Stimulated activated naive CD4-positive, alpha-beta T cell (primary cell): ENCODE measurements around the gene MLNR.

Experiments used
- DNase-seq, 6 experiments: peaks; one replicate each; lab custom pipeline; 2025; lab: John Stamatoyannopoulos, UW

MLNR gene, protein sequence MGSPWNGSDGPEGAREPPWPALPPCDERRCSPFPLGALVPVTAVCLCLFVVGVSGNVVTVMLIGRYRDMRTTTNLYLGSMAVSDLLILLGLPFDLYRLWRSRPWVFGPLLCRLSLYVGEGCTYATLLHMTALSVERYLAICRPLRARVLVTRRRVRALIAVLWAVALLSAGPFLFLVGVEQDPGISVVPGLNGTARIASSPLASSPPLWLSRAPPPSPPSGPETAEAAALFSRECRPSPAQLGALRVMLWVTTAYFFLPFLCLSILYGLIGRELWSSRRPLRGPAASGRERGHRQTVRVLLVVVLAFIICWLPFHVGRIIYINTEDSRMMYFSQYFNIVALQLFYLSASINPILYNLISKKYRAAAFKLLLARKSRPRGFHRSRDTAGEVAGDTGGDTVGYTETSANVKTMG

DNA sequence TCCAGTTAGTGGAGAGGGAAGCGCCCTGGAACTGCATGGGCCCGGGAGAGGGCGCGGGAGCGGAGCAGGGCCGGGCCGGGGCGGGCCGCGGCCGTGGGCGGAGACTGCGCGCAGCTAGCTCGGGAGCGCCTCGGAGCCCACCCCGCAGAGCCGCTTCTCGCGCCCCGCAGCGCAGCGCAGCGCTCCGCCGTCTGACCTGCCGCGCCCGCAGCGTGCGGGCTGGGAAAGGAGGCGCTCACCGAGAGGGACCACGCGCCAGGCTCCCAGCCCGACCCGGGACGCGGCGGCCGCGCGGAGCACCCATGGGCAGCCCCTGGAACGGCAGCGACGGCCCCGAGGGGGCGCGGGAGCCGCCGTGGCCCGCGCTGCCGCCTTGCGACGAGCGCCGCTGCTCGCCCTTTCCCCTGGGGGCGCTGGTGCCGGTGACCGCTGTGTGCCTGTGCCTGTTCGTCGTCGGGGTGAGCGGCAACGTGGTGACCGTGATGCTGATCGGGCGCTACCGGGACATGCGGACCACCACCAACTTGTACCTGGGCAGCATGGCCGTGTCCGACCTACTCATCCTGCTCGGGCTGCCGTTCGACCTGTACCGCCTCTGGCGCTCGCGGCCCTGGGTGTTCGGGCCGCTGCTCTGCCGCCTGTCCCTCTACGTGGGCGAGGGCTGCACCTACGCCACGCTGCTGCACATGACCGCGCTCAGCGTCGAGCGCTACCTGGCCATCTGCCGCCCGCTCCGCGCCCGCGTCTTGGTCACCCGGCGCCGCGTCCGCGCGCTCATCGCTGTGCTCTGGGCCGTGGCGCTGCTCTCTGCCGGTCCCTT is at the start of gene MLNR:
Gene MLNR, plus strand, starts transcription at position 303 of the 820 bp plus-strand sequence. Its CDS starts 0 bp downstream, at position 303.
- DNase-seq, result peak in 4 of 6 experiments; percentile 9 to 38 (median 27)

DNA sequence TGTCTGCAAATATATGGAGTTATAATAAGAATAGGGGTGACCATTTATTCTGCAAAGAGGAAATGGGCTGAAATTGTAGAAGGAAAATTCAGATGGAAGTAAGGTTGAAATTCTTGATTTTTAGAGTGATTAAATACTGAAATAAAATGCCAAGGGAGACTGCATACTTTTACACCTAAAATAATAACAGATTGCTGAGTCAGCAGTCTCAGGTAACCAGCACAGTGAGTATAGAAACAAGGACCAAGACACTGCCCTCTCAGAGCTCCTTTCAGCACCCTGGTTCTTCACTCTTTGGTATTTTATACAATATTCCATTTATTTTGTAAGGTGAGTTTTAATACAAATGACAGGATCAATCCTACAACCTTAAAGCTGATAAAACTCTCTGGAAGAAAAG is 48.8 kb upstream of the MLNR start:
- DNase-seq, result no peak

DNA sequence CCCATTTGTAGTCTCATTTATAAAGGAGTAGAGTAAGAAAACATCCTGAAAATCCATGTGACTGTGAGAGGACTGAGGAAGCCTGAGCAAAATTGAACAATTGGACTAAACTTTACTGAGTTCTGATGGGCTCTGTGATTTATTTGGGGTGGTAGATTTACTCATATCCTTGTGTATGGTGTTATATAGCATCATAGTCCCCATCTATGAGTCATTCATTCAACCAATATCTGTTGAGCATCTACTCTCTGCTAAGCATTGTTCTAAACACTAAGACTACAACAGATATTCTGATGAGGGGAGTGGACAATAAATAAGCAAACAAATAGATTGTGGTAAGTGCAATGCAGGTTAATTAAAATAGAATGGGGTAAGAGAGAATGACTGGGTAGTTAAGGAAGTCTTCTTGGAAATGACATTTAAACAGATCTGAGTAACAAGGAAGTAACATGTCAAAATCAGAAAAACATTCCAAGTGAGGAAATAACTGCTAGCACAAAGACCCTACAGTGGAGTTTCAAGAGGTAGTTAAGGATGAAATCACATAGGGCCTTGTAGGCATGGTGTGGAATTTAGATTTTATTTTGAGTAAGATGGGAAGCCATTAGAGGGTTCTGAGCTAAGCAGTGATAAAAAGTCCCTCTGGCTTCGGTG is 36.3 kb upstream of the MLNR start:
- DNase-seq, result no peak

DNA sequence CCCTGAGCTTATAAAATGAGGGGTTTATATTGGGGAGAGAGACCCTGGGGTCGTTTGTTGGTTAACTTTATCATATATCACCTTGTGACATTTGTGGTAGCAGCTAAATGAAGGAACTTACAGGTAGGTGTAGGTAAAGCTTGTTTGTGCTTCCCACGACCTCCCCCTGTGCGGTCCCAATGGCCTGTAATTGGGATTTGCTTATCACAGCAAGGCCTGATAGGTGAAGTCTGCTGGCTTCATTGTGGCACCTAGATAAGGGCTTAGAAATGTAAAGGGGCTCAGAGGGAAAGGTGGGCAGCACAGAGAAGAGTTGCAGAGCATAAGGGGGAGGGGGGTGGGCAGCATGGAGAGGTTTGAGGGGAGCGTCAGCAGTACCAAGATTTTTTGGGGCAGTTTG is 35.5 kb upstream of the MLNR start:
- DNase-seq, result no peak

DNA sequence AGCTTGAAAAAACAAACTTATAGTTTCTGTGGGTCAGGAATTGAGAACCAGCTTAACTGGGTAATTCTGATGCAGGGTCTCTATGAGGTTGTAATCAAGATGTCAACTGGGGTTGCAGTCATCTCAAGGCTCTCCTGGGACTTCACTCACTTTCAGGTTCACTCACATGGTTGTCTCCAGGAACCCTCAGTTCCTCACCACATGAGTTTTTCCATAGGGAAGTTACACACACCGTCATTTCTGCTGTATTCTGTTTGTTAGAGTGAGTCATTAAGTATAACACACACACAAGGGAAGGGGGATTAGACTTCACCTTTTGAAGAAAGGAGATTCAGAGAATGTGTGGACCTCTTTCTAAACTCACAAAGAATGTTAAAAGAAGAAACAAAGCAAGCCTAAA is 34.9 kb upstream of the MLNR start:
- DNase-seq, result no peak

DNA sequence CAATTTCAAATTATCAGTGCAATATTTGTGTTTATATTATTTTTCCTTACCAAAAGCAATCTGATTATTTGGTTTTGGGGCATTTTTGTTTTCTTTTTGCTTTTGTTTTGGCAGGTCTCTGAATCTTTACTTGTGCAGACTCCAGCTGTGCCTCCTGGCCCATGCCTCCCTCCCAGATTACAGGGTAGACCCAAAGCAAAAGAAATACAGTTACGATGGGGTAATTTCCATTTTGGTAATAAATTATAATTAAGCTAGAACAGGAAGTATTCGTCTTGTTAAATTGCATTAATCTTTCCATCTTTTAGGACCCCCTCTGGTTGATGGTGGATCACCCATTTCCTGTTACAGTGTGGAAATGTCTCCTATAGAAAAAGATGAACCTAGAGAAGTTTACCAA is 29.2 kb upstream of the MLNR start:
- DNase-seq, result no peak

DNA sequence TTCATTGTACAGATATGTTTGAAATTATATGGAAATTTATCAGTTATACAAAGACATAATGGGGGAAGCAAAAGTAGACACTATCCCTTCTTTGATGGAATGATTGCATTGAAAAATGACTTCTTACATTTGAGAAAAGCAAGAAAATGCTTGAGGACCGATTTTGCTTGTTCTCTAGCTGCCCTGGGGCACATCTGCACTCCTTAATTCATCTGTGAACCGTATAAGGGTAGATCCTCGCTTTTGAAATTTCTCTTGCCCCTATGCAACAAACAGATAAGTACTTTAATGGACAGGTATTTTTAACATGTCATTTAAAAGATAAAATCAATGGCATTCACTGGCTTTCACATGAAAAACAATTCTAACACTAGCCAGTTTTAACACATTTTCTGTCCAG is 13.5 kb upstream of the MLNR start:
- no peak for DNase-seq

DNA sequence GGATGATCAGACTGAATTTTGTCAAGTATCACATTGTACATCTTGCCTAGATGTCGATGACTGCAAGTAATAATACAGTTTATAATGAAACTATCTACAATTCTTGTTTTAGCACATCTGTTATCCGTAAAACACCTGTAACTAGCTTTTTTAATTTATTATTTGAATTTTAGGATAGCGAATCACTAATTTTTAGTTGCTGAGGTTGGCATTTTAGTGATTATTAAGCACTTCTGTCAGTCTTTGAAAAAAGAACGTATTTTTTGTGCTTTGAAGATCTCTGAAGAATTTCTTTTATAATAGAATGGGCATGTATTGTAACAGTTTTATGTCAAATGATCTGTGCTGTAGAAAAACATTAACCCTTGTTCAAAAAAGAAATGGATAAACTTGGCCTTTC is 11.5 kb upstream of the MLNR start:
- no peak for DNase-seq

DNA sequence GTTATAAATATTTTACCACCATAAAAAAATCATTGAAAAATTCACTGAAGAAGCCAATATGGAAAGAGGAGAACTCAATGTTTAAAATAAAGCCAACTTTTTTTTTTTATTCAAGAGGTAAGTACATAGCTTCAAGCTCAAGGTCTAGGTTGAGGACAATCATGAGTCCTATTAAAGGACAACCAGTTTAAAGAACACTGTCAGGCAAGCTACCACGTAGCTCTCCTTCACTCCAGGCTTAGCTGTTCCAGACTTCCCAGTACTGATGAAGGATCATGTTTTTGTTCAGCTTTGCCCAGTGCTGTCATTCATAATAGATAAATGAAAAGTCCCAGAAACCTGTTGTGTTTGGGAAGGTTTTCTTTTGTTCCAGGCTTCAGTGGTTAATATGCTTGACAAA is 10.0 kb upstream of the MLNR start:
- DNase-seq, result no peak

DNA sequence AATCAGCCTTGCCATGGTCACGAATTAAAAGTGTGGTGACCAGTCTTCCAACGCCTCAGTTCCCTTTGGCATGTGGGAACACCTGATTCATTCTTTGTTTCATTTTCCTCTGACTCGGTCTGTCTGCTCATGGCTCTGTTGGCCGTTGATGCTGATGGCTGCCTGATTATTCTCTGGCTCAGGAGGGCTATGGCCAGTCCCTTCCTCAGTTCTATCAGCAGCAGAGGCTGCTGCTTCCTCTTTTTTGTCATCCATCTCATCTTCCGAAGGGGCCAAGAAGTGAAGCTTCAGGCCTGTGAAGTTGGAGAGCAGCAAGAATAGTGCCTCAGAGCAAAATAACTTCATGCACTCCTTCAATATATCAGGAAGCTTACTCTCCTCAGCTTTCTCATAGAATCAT is 9.5 kb upstream of the MLNR start:
- DNase-seq, result no peak

DNA sequence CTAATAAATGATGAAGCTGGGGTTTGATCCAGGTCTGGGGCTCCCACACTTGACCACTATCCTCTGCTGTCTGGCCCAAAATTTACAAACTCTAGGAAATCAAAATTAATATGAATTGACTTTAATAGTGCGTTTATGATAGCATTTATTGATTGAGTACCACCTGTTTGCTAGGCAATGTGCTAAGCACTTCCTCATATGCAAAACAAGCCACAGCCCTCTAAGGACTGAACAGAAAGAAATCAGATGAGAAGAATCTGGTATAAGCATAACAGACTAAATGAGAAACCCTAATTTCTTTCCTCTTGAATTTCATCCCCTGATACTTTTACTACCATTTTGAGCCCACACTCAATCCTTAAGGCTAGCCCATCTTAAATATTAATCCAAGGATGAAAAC is 6.6 kb upstream of the MLNR start:
- DNase-seq, result no peak

DNA sequence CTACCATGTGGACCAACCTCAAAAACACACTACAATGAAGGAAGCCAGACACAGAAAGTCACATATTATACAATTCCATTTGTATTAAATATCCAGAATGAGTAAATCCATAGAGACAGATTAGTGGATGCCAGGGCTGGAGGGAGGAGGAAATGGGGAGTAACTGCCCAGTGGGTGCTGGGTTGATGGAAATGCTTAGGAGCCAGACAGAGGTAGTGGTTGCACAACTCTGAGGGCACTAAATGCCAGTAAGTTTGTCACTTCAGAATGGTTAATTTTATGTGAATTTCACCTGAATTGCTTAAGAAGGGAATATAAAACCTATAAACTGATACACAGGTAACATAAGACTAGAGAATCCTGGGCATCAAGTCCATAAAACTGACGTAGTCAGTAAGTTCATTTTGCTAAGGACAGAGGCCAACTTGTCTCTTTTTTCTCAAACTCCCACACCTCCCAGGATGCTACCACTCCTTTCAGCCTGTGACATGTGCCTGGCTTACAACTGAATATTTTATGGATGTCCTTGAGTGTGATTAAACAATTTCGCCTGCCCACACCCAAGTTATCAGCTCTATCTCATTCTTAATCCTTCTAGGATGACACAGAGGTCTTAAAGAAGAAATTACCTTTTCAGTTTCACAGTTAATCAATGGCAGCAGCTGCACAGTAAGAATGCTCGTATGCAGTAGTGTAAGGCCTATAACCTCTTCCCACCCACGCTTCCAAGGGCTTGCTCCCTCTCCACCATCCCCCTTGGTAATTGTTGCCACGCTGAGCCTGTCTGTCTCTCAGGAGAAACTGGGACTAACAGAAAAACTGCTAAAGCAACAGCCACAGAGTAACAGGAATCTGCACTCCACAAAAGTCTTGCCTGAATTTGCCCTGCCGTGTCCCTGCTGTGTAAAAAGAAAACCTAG is 5.9 kb upstream of the MLNR start:
- DNase-seq, result no peak

DNA sequence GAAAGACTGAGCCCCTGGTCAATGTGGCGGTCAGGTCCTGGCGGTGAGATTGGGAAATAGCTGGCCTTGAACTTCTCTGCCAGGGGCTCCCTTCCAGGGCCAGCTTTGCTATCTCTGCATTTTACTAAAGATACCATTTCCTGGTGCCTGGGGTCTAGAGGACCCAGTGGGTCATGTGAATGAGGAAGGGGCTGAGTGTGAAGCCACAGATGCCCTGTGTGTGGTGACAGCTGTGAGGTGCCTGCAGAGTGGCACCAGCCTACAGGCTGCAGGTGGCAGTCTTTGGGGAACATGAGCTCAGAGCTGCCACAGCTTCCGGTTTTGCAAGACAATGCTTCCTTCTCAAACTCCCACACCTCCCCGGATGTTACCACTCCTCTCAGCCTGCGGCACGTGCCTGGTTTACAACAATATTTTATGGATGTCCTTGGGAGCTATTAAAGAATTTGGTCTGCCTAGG is 5.2 kb upstream of the MLNR start:
- peak; percentile 2 to 54 (median 14) for DNase-seq

DNA sequence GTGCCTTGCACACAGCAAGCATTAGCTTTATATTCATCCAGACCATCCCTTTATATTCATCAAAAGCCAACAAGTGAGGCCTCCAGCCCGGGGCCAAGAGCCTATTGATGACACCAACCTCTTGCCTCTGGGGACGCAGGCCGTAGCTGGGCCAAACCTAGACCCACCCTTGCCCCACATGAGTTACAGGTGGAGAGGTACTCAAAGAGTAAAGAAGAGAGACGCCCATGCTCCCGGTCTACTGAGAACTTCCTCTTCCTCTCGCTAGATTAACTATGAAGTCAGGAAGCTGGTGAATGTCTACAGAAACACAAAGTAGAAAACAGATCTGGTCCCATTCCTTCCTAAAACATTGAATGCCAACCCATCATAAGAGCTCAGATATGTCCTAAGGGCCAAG is 3.8 kb upstream of the MLNR start:
- no peak for DNase-seq

DNA sequence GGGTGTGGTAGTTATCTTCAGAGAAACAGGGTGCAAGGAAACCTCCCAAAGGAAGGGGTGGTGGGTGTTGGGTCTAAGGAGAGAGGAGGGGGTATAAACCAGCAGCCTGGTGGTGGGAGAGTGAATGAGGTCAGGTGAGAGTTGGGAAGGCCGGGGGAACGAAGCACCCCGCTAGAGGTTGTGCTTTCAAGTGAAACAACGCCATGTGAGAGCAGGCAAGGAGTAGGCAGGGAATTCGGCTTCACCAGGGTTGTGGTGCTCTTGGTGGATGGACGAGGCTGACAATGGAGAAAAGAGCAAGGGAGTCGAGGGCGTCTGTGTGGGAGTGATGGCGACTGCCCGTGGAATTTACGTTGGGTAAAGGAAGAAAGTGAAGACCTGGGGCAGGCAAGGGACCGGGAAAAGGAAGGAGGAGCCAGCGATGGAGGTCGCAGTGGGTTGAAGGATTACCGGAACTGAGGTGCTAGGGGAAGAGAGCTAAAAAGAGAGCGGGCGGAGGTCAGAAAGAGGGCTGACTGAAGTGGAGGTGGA is 2.1 kb upstream of the MLNR start:
- no peak for DNase-seq

DNA sequence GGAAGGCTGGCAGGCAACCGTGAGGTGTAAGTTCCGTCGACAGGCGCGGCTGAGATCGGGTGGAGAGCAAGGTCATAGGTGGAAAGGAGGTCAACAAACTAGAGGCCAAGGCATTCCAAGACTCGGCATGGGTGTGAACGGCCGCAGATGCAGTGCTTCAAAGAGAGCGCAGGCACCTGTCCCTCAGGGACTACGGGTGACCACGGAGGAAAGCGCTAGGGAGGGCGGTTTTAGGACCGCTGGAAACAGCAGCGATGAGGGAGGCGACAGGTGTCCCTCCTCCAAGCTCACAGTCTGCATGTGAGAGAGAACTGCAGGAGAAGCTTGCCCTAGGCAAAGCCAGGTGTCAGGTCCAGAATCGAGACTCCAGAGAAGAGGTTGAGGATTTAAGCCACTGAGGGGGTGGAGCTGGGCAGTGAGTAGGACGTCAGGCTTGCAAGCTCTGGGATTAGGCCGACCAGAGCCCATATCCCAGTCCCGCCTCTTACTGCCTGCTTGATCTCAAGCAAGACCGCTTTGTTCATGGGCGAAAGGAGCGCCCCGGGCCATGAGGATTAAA is 1.6 kb upstream of the MLNR start:
- no peak for DNase-seq

DNA sequence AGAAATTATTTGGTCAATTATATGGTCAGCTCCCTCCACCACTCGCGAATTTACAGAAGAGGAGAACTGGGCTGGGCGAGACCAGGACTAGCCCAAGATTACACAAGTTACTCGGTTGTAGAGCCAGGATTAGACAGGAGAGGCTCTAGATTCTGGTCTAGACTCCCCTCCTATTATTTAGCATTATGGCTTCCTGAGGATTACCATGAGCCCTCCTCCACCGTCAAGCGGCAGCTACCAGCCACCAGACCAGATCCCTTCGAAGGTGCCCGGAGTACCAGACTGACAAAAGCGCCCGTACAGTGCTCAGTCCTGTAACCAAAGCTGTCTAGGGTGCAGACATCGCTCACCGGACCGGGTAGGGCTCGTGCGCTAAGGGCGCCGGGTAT is 497 bp upstream of the MLNR start:
- no peak for DNase-seq

DNA sequence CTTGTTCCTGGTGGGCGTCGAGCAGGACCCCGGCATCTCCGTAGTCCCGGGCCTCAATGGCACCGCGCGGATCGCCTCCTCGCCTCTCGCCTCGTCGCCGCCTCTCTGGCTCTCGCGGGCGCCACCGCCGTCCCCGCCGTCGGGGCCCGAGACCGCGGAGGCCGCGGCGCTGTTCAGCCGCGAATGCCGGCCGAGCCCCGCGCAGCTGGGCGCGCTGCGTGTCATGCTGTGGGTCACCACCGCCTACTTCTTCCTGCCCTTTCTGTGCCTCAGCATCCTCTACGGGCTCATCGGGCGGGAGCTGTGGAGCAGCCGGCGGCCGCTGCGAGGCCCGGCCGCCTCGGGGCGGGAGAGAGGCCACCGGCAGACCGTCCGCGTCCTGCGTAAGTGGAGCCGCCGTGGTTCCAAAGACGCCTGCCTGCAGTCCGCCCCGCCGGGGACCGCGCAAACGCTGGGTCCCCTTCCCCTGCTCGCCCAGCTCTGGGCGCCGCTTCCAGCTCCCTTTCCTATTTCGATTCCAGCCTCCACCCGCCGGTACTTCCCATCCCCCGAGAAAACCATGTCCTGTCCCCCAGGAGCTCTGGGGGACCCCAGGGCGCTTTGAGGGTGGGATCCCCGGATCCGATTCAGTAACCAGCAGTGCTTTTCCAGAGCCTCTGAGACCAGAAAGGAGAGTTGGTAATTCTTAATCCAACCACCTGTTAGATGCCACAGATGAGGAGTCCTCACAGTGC is 885 bp downstream of the MLNR start:
- no peak for DNase-seq

DNA sequence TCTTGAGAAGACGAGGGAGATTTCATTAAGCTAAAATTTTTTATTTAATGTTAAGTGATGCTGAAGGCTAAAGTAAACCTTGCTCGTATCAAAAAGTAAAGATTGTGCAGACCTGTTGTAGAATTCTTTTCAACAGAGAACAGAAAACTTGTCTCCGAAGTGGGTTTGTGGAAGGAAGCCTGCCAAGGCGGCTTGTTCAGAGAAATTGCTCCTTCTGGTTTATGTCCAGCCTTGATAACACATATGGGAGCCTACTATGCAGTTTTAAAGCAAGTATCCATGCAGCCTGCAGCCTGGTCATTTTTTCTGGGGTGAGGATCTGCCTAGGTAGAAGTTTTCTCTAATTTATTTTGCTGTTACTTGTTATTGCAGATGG is 1.4 kb downstream of the MLNR start:
- no peak for DNase-seq
